SH-SY5Y (cell line): Measurements from ENCODE around the gene HOXB3.

ENCODE experiments used
- GATA2 ChIP-seq: IDR thresholded peaks from 2 replicates; pipeline ENCODE4 v1.6.1; 2011; ENCODE audit warnings: mild to moderate bottlenecking, low read depth, low read length
- GATA3 ChIP-seq: IDR thresholded peaks from 2 replicates; pipeline ENCODE4 v1.6.1; 2011; ENCODE audit warnings: low read depth, mild to moderate bottlenecking, low read length, moderate library complexity

Gene HOXB3

DNA sequence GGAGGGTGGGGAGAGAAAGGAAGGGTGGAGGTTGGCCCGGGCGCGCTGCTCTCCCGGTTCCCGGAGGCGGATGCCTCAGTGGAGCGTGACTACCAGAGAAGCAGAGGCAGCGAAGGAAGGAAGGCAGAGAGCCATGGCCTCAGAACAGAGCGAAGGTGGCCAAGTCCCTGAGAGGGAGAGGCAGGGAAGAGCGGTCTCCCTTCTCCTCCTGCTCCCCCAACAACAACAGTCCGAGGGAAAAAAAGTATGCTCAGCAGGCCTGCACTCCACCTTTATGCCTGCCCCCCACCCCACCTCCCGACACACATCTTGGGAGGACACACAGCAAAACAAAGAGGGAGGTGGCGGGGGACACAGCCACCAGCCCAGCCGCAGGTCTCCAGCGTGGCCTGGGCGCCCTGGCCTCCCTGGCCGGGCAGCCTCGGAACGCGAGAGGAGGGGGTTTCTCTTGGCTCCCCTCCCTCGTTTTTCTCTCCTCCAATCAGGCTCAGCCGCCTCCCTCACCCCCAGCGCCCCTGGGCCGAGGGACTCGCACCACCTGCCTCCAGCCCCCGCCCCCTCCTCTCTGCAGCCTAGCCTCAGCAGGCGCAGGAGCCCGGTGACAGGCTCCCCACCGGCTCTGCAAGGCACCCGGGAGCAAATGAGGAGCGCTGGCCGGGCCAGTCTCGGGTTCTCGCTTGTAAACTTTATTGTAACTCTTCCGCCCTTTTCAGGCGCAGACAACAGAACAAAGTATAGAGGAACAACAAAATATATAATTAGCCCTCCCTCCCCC lies 21.8 kb upstream of the HOXB3 start:
- TF ChIP-seq GATA2 (no peak), GATA3 (no peak)

DNA sequence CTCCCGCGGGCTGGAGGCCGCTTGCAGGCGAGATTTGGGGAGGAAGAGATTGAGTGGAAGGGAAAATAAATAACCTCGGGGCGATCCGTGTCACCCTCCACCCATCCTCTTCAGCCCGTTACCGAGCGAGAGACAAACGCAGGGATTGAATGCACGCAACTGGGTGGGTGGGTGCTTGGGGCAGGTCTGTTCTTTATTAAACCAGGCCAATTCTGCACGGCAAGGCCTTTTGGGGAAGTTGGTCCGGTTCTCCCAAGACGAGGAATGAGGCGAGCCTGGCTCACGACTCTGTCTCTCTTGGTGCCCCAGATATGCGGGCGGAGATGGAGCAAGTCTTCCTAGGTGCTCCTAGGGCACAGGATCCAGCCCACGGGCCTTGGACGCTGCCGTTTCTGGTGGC lies 21.2 kb upstream of the HOXB3 start:
- TF ChIP-seq GATA2 (no peak), GATA3 (no peak)

DNA sequence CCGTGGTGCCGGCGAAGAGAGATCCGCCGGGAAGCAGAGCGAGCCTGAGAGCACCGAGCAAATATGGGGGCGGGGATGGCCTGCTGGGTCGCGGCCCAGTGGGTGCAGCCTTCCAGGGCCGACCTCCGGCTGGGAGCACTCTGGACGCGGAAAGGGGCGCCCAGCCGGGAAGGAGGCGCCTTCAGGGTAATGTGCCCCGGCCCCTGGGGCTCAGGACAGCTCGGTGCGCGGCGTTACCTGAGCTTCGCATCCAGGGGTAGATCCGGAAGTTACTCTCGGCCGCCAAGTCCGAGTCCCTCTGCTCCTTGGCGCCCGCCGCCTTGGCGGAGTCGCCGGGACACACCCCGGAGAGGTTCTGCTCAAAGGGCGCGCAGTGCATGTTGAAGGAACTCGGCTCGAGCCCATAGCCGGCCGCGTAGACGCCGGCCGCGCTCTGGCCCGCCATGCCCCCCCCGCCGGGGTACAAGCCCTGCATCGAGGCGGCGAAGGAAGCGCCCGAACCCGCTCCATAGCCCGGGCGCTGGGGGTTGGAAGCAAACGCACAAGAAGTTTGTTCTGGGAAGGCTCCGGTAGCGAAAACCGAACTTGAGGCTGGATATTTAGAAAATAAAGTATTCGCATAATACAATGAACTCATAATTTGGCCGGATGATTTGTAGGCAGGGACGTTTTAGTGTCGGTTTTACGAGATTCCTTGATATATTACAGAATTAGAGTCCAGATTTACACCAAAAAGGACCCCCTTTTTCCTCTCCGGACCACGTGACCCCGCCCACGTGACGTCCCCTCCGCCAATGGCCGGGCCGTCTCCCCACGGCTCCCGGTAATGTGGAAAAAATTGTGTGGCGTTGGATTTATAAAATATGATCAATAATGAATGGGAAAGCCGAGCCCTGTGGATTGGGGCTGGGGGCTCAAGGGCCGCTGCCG lies 20.5 kb upstream of the HOXB3 start, which contains the start of gene HOXB7:
Gene HOXB7, minus strand, starts transcription at position 736 of the 930 bp plus-strand sequence. Its CDS starts 99 bp downstream, at position 637.
- TF ChIP-seq GATA2 (no peak), GATA3 (no peak)

DNA sequence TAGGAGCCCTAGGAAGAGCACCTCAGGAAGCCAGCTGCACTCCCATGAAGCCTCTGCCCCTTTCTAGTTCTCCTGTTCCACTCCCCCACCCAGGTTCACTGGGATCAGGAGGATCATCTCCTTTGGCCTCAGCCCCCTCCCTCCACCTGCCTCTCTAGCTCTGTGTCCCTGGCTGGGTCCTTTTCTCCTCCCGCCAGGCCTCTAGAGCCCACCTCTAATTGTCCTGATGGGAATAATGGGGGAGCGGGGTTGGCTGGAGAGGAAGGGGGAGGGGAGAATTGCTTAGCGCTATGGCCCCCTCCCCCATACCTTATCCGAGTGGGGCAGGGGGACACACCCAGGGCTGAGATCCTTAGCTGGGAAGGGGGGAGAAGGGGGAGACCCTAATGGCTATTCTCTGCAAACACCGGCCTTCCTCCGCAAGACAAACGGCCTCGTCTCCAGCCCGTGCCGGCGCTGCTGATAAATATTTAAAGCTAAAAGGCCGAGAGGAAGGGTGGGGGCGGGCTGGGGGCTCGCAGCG lies 19.8 kb upstream of the HOXB3 start:
- TF ChIP-seq GATA2: no peak
- no peak for TF ChIP-seq GATA3

DNA sequence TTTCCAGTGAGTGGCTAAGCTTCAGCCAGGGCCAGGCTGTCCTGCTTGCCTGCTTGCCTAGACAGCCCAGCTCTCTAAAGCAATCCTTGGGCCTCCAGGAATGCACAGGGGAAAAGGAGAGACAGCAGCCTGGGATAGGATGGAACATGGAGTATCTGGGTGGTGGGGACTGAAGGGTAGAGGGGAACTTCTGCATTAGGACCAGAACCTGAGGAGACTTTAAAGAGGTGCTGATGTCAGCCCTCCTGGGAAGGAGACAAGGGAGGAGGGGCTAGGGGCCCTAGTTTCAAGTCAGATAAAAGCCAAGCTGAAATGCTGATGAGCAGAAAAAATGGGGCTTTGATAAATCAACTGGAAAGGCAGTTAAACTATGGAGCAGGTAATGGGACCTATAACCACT lies 19.0 kb upstream of the HOXB3 start:
- no peak for TF ChIP-seq GATA3
- no peak for TF ChIP-seq GATA2

DNA sequence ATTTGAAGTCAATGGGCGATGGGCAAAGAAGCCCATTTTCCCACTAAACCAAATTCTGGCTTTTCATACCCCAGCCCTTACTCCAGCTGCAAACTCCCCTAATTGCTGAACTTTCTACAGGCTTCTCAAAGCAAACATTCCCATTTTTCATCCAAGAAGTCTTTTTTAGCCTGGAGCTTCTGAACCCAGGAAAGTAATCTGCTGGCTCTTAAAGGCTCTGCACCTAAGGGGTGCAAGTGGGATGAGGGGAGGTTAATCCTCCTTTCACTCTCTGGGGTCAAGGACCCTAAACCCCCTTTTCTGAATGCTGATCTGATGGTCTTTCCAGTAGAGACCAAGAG lies 18.4 kb upstream of the HOXB3 start:
- TF ChIP-seq GATA2: no peak
- TF ChIP-seq GATA3: no peak

DNA sequence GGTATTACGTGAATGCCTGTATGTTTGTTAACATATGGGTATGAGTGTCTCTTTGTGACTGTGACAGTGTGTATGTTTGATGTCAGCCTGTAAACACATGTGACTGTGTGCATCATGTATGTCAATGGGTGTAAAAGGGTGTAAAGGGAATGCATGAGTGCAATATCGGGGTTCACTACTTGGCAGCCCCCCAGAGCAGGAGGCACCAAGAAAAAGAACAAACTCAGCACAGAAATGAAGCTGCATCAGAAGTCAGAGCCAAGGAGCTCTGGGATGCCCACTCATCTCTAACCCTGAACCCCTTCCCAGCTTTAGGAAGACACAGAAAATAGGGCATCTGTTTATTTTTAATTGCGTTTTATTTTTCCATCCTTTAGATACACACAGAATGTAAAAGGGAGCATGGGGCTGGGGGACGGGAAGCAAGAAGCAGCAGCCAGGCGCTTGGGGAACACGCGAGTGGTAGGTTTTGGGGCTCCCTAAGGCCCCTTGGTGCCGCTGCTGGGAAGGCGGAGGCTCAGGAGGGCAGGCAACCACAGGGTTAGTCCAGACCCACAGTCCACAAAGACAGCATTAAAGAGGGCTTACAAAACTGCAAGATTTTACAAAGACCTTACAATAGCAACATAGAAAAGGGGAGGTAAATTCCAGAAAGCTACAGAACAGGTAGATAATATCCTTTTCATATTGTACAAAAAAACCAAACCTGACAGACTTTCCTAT lies 17.0 kb upstream of the HOXB3 start:
- TF ChIP-seq GATA3: no peak
- TF ChIP-seq GATA2: no peak

DNA sequence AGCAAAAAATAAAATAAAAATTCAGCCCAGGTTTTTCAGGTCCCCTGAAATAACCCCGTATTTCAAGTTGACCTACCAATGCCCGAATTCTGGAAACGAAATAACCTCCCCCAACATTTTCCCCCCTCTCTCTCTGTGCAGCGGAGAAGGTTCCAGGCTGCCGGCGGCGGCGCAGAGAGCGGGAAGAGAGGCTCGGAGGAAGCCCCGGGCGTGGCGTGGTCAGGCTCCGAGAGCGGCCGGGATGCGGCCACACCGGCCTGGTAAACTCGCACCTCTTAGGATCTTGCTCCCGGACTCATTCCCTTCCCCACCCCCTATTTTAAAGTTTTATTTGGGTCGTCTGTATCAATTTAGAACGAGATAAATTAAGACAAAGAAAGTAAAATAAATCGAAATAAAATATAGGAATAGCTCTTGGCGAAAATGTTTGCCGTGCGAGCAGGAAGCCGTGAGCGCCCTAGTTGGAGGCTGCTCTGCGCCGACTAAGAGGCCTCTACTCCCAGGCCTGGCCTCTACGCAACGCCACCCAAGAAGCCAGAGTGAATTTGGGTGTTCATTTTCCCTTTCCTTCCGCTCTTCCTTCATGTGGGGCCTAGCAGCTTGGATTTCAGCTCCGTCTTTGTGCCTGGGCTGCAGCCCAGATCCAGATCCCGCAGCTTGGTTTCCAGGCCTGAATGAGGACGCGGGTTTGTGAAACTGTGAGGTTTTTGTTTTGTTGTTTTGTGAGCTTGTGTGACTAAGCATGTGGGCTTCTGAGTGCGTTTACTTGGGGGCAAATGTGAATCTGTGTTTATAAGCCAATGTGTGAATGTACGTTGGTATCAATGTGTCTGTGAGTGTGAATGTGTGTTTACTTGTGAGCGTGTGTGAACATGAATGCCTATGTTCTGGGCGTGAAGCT lies 16.2 kb upstream of the HOXB3 start:
- TF ChIP-seq GATA2 (no peak), GATA3 (no peak)

DNA sequence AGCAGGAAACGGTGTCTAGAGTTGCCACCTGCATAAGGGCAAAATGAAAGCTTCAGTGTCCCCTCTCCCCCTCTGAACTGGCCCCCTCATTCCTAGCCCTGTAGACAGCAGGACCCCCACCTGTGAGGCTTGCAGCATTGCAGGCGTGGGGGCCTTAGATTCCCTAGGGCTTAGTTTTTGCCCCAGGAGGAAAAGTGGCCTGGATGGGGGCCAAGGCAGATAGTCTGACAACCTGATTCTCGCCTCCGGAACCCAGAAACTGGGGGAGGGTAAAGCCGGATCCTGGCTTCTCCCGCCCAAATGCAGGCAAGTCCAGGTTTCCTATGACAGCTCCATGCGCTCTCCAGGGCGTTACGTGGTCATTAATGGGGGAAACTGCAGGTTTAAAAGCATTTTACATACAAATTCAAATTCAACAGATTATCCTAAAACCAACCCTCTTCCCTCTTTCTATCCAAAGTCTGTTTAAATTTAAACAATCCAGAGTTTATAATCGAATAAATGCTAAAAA lies 15.4 kb upstream of the HOXB3 start:
- no peak for TF ChIP-seq GATA2
- TF ChIP-seq GATA3: no peak

DNA sequence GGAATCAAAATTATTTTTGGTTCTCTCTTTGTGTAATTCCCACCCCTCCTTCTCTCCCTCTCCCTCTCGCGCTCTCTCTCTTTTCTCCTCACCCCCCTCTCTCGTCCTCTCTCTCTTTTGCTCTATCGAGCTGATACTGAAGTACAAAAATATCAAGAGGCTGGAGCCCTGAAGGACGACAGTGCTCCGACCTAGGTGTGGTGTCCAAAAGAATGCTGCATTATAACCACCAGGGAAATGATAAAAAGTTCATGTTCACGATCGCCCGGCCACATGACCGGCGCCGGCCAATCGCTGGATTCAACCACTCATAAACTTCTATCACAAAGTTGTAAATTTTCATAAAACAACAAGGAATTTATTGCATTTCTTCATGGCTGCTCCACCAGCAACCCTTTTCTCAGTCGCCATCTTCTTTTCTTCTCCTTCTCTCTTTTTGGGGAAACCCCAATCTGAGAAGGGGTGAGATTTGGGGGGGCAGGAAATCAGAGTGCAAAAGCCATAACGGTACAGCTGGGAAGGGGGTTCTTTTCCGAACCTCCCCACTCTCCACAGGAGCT lies 14.8 kb upstream of the HOXB3 start, which contains the start of gene HOXB6:
Gene HOXB6, minus strand, starts transcription at position 217 of the 560 bp plus-strand sequence. CDS start 6,836 bp downstream, outside the sequence.
- TF ChIP-seq GATA2: no peak
- TF ChIP-seq GATA3: no peak

DNA sequence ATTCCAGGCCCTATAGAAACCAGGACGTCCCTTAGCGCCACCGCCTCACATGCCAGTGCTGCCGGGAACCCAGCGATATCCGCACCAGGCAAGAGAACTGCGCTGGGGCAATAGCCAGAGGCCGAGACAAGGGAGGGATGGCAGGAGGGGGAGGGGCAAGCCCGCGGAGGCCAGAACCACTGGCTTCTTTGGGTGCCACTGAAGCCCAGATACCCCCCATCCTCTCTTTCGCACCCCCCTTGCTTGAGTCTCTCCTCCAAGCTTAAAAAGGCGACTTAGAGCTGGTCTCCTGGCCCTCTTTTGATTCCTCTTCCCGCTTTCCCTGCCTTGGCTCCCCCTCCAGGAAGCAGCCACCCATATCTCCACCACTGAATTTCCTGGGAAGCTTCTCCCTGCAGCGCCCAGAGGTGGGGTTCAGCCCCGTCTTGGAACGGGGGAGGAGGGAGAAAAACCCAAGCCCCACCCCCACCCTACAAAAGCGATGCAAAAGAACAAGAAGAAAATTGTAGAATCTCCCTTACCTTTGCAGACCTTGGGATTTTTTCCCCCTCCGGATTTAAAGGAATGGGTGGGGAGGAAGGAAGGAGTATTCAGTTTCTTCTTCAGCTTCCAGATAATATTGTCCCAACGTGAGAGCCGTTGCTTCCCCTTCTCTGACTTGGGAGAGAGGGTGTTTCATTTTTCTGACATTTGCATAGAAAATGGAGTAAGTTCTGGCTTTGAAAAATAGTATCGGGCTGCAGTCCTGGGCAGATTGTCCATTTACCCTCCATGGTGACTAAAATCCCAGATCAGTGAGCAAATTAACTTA lies 14.1 kb upstream of the HOXB3 start:
- TF ChIP-seq GATA3: no peak
- no peak for TF ChIP-seq GATA2
